ENCODE data around the gene BAIAP2L2.

The BAIAP2L2 gene

GRCh38 chr22:38108561-38109319 is 1.7 kb downstream of the BAIAP2L2 start:
- H3K9me3 ChIP-seq, result no peaks in the 10 kb centered on the region
- no peak overlapping the region for H3K9ac ChIP-seq
- no peak overlapping the region for H3K27ac ChIP-seq
- peaks cover 31% of the 10 kb centered on the region for H3K36me3 ChIP-seq
- H3K4me3 ChIP-seq, result no peak overlapping the region
- no peaks in the 10 kb centered on the region for H4K20me1 ChIP-seq
- H3K27me3 ChIP-seq, result no peaks in the 10 kb centered on the region
- H3K4me2 ChIP-seq, result peak overlapping the region; percentile 42; the same call in 1 of the 2 replicates
- H3K4me1 ChIP-seq, result peaks cover 37% of the 10 kb centered on the region
- no peak for TF ChIP-seq Cebpa-rat (IDR thresholded peaks at IDR 0.05)

GRCh38 chr22:38107692-38108515 is 2.6 kb downstream of the BAIAP2L2 start:
- H3K9me3 ChIP-seq, result no peaks in the 10 kb centered on the region
- H3K4me3 ChIP-seq, result no peak overlapping the region
- H3K36me3 ChIP-seq, result peaks cover 25% of the 10 kb centered on the region
- H3K4me1 ChIP-seq, result peaks cover 32% of the 10 kb centered on the region
- TF ChIP-seq Cebpa-rat (IDR thresholded peaks at IDR 0.05), result no peak
- H3K9ac ChIP-seq, result no peak overlapping the region
- no peaks in the 10 kb centered on the region for H3K27me3 ChIP-seq
- peak overlapping the region; percentile 42 for H3K4me2 ChIP-seq
- no peak overlapping the region for H3K27ac ChIP-seq
- H4K20me1 ChIP-seq, result no peaks in the 10 kb centered on the region

GRCh38 chr22:38106814-38107578 is 3.5 kb downstream of the BAIAP2L2 start:
- no peak for TF ChIP-seq Cebpa-rat (IDR thresholded peaks at IDR 0.05)
- H3K27ac ChIP-seq, result no peak overlapping the region
- peaks cover 17% of the 10 kb centered on the region for H3K36me3 ChIP-seq
- H3K27me3 ChIP-seq, result no peaks in the 10 kb centered on the region
- no peaks in the 10 kb centered on the region for H4K20me1 ChIP-seq
- no peak overlapping the region for H3K4me3 ChIP-seq
- no peaks in the 10 kb centered on the region for H3K9me3 ChIP-seq
- no peak overlapping the region for H3K9ac ChIP-seq
- H3K4me2 ChIP-seq, result peak overlapping the region; percentile 18; the same call in 1 of the 2 replicates
- peaks cover 32% of the 10 kb centered on the region for H3K4me1 ChIP-seq

GRCh38 chr22:38104084-38104483 is 6.4 kb downstream of the BAIAP2L2 start:
- Histone ChIP-seq H3K4me3 (no peak overlapping the region), H3K9me3 (no peaks in the 10 kb centered on the region), H4K20me1 (no peaks in the 10 kb centered on the region), H3K9ac (no peak overlapping the region), H3K36me3 (no peaks in the 10 kb centered on the region), H3K4me2 (no peak overlapping the region), H3K27me3 (no peaks in the 10 kb centered on the region), H3K4me1 (peaks cover 32% of the 10 kb centered on the region), H3K27ac (no peak overlapping the region)
- TF ChIP-seq Cebpa-rat (IDR thresholded peaks at IDR 0.05), result no peak

GRCh38 chr22:38103641-38104040 is 6.8 kb downstream of the BAIAP2L2 start:
- no peak for TF ChIP-seq Cebpa-rat (IDR thresholded peaks at IDR 0.05)
- no peaks in the 10 kb centered on the region for H4K20me1 ChIP-seq
- H3K27me3 ChIP-seq, result no peaks in the 10 kb centered on the region
- no peak overlapping the region for H3K9ac ChIP-seq
- H3K9me3 ChIP-seq, result no peaks in the 10 kb centered on the region
- H3K36me3 ChIP-seq, result no peaks in the 10 kb centered on the region
- no peak overlapping the region for H3K27ac ChIP-seq
- H3K4me1 ChIP-seq, result peaks cover 32% of the 10 kb centered on the region
- no peak overlapping the region for H3K4me3 ChIP-seq
- H3K4me2 ChIP-seq, result no peak overlapping the region

GRCh38 chr22:38098410-38099249 is 11.9 kb downstream of the BAIAP2L2 start:
- H3K27ac ChIP-seq, result no peak overlapping the region
- no peak overlapping the region for H3K4me3 ChIP-seq
- H3K27me3 ChIP-seq, result no peaks in the 10 kb centered on the region
- peaks cover 4% of the 10 kb centered on the region; the same call in 1 of the 2 replicates for H3K36me3 ChIP-seq
- H3K4me2 ChIP-seq, result no peak overlapping the region
- H3K4me1 ChIP-seq, result no peaks in the 10 kb centered on the region
- H3K9me3 ChIP-seq, result no peaks in the 10 kb centered on the region
- H3K9ac ChIP-seq, result no peak overlapping the region
- TF ChIP-seq Cebpa-rat (IDR thresholded peaks at IDR 0.05), result no peak
- no peaks in the 10 kb centered on the region for H4K20me1 ChIP-seq

- Histone ChIP-seq H3K27ac (no peak overlapping the region), H3K9me3 (no peaks in the 10 kb centered on the region), H3K4me2 (no peak overlapping the region), H3K36me3 (peaks cover 4% of the 10 kb centered on the region; the same call in 1 of the 2 replicates), H3K27me3 (no peaks in the 10 kb centered on the region), H4K20me1 (no peaks in the 10 kb centered on the region), H3K4me3 (no peak overlapping the region), H3K9ac (no peak overlapping the region), H3K4me1 (no peaks in the 10 kb centered on the region)
- TF ChIP-seq Cebpa-rat (IDR thresholded peaks at IDR 0.05), result no peak
These were observed 12.7 kb downstream of the BAIAP2L2 start for GRCh38 chr22:38097557-38098409.

GRCh38 chr22:38097058-38097457 is 13.4 kb downstream of the BAIAP2L2 start:
- no peak for TF ChIP-seq Cebpa-rat (IDR thresholded peaks at IDR 0.05)
- Histone ChIP-seq H3K9me3 (no peaks in the 10 kb centered on the region), H3K4me2 (no peak overlapping the region), H3K4me3 (no peak overlapping the region), H3K27me3 (no peaks in the 10 kb centered on the region), H3K4me1 (no peaks in the 10 kb centered on the region), H3K9ac (no peak overlapping the region), H3K27ac (no peak overlapping the region), H3K36me3 (peaks cover 4% of the 10 kb centered on the region; the same call in 1 of the 2 replicates), H4K20me1 (no peaks in the 10 kb centered on the region)
